Osteoblast (primary cell): ENCODE measurements around the gene LGR6. TPM values are rescaled to one million over a fixed set of nuclear protein-coding genes. Genes with fewer than 3 reads are reported as not detected.
A peak's percentile ranks its signal among the peaks of the same experiment; 100 is the strongest.

ENCODE experiments used
- DNase-seq: peaks from one replicate; pipeline ENCODE4 v3.0.0; 2011; ENCODE audit warnings: low spot score, mixed read lengths; ENCODE audit not compliant: insufficient read length; ENCODE audit errors: missing footprints
- H2AFZ ChIP-seq: 2 replicates; pipeline ENCODE4 v1.6.0; 2011; ENCODE audit warnings: mild to moderate bottlenecking, low read length
- H3K27ac ChIP-seq: 2 replicates; pipeline ENCODE4 v1.5.1; 2011; ENCODE audit warnings: mild to moderate bottlenecking, low read depth, low read length, moderate library complexity
- H3K27me3 ChIP-seq: 2 replicates; pipeline ENCODE4 v1.6.0; 2012; ENCODE audit warnings: mild to moderate bottlenecking, control low read depth, inconsistent platforms, low read length, moderate library complexity; ENCODE audit not compliant: insufficient read depth
- H3K36me3 ChIP-seq: 2 replicates; pipeline ENCODE4 v1.5.1; 2011; ENCODE audit warnings: mild to moderate bottlenecking, low read length, control low read depth, moderate library complexity; ENCODE audit not compliant: insufficient read depth
- H3K4me1 ChIP-seq: 2 replicates; pipeline ENCODE4 v1.5.1; 2011; ENCODE audit warnings: mild to moderate bottlenecking, low read length, control low read depth, moderate library complexity; ENCODE audit not compliant: insufficient read depth
- H3K4me2 ChIP-seq: 2 replicates; pipeline ENCODE4 v1.6.0; 2011; ENCODE audit warnings: mild to moderate bottlenecking, low read length; ENCODE audit not compliant: insufficient read depth
- H3K4me3 ChIP-seq: fragments of 200-600 bp; sonication (generic); 3 replicates; pipeline ENCODE4 v1.5.1; 2012; ENCODE audit warnings: mild to moderate bottlenecking, low read length, inconsistent platforms; ENCODE audit not compliant: insufficient read depth
- H3K79me2 ChIP-seq: 2 replicates; pipeline ENCODE4 v1.6.0; 2012; ENCODE audit warnings: mild to moderate bottlenecking, low read length, control low read depth, inconsistent platforms; ENCODE audit not compliant: insufficient read depth
- H3K9me3 ChIP-seq: 2 replicates; pipeline ENCODE4 v1.5.1; 2011; ENCODE audit warnings: low read depth, low read length, control low read depth
- H4K20me1 ChIP-seq: 2 replicates; pipeline ENCODE4 v1.6.0; 2012; ENCODE audit warnings: mild to moderate bottlenecking, low read length, control low read depth; ENCODE audit not compliant: insufficient read depth
- total RNA-seq: library from RNA; depleted of rRNA; stranded (reverse); fragments of >200 nt; gene quantifications from 2 replicates; pipeline ENCODE4 v1.2.3, GENCODE V29; 2012
- TF ChIP-seq, protein P1 (sequence below): IDR thresholded peaks from 2 replicates; pipeline ENCODE4 v1.5.1; 2011; ENCODE audit warnings: mild to moderate bottlenecking, low read depth, low read length, moderate library complexity; ENCODE audit errors: extremely low read depth

Gene LGR6
- total RNA-seq, 1 donor: not detected

DNA sequence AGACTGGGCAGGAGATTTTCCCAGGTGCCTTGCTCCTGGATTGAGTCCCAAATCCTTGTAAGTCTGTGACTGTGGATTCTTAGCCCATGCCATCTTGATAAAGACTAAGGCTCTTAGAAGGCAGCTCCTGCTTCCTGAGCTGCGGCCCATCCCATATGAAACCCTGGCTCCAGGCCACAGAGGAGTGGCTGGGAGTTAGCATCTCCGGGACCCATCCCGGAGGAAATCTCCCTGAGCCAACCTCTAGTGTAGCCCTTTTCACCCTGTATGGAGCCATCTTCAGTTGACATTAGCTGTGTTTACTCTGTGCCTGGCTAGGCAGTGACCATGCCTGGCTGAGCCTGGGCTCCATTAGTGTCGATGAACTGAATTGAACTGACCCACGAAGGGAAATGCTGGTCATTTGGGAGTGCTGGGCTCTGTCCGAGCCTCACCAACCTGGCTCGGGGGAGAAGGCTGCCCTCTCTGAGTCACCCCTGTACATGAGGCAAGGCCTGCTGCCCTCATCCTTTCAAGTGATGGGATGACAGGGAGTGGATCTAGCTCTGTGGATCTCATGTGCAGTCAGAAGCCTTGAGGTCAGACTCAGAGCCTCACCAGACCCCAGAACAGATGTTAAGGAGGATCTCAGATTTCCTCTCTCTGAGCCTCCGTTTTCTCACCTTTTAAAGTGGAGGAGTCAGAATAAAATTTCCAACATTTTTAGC lies 37.5 kb downstream of the LGR6 start:
- no peaks in the 10 kb centered on the region for H3K79me2 ChIP-seq
- H3K4me2 ChIP-seq: no peak overlapping the region
- H3K27me3 ChIP-seq: peaks cover 15% of the 10 kb centered on the region
- no peaks in the 10 kb centered on the region for H3K36me3 ChIP-seq
- H2AFZ ChIP-seq: no peak overlapping the region
- no peak overlapping the region for H3K27ac ChIP-seq
- no peak overlapping the region for H3K4me3 ChIP-seq
- no peaks in the 10 kb centered on the region for H4K20me1 ChIP-seq
- peak; percentile 42 for DNase-seq
- TF ChIP-seq, protein P1, sequence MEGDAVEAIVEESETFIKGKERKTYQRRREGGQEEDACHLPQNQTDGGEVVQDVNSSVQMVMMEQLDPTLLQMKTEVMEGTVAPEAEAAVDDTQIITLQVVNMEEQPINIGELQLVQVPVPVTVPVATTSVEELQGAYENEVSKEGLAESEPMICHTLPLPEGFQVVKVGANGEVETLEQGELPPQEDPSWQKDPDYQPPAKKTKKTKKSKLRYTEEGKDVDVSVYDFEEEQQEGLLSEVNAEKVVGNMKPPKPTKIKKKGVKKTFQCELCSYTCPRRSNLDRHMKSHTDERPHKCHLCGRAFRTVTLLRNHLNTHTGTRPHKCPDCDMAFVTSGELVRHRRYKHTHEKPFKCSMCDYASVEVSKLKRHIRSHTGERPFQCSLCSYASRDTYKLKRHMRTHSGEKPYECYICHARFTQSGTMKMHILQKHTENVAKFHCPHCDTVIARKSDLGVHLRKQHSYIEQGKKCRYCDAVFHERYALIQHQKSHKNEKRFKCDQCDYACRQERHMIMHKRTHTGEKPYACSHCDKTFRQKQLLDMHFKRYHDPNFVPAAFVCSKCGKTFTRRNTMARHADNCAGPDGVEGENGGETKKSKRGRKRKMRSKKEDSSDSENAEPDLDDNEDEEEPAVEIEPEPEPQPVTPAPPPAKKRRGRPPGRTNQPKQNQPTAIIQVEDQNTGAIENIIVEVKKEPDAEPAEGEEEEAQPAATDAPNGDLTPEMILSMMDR: no peak
- no peaks in the 10 kb centered on the region for H3K9me3 ChIP-seq
- peaks cover 13% of the 10 kb centered on the region for H3K4me1 ChIP-seq

DNA sequence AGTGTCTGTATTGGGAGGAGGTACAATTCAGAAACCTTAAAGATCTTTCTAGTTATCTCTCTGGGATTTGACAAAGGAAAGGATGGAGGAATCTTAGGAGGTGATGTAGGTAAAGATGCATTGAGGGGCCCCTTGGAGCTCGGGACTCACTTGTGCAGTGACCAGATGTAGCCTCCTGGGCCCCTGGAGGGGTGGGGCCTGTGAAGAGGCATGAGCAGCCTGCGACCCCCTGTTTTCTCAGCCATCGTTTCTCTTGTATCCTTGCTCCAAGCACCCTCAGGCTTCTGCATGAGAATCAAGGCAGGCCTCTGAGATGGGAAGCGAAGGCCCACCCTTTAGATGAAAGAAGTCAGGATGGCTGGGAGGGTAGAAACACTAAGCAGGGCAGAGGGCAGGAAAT lies 39.6 kb downstream of the LGR6 start:
- DNase-seq: no peak
- no peak overlapping the region for H3K4me3 ChIP-seq
- no peaks in the 10 kb centered on the region for H3K36me3 ChIP-seq
- no peak overlapping the region for H3K4me2 ChIP-seq
- H2AFZ ChIP-seq: no peak overlapping the region
- no peaks in the 10 kb centered on the region for H4K20me1 ChIP-seq
- no peak overlapping the region for H3K27ac ChIP-seq
- no peaks in the 10 kb centered on the region for H3K79me2 ChIP-seq
- H3K4me1 ChIP-seq: peaks cover 19% of the 10 kb centered on the region
- no peaks in the 10 kb centered on the region for H3K9me3 ChIP-seq
- TF ChIP-seq, protein P1: no peak
- H3K27me3 ChIP-seq: peaks cover 5% of the 10 kb centered on the region

DNA sequence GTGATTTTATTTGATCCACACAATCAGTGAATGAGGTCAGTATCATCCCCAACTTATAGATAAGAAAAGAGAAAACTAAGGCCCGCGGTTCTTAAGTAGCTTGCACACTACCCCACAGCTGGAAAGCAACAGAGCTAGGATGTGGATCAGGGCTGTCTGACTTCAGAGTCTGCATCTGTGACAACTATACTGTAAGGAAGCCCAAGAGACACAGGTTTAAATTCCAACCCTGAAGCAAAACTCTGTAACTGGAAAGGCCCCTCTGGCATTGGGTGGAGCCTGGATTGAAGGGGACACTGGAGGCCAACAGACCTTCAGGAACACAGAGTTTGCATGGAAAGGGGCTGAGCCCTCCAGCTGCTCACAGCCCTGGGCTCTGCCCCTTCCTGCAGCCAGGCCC lies 40.2 kb downstream of the LGR6 start:
- Histone ChIP-seq H3K9me3 (no peaks in the 10 kb centered on the region), H3K4me1 (peaks cover 19% of the 10 kb centered on the region), H3K36me3 (no peaks in the 10 kb centered on the region), H4K20me1 (no peaks in the 10 kb centered on the region), H3K4me2 (no peak overlapping the region), H2AFZ (no peak overlapping the region), H3K27ac (no peak overlapping the region), H3K4me3 (no peak overlapping the region), H3K79me2 (no peaks in the 10 kb centered on the region), H3K27me3 (peaks cover 1% of the 10 kb centered on the region)
- DNase-seq: no peak
- TF ChIP-seq, protein P1: no peak

DNA sequence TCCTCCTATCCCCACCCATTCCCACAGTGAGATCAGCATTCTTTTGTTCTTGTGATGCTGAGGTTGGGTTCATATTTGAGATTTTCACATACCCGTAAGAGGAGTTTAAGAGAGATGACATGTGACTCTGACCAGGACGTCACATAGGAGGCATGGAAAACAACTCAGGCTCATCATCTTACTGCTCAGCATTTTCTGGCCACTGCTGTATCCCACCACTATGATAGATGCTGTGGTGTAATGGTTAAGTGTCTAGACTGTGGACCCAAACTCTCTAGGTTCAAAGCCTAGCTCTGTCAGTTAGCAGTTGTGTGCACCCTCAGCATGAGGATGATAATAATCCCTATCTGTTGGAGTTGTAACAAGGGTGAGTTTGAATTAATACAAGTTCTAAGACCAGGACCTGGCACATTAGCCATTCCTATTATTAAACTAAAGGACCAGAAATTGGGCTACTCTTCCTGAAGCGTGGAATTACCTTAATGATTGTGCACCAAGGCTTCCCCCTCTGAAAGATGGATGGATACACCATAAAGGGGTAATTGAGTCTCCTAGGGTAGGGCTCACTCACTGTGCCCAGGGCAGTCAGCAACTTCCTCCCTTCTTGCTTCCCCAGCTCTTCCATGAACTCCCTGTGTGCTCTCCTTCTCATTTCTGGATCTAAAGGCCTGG lies 40.9 kb downstream of the LGR6 start:
- no peak overlapping the region for H2AFZ ChIP-seq
- peak; percentile 89 for DNase-seq
- H3K9me3 ChIP-seq: no peaks in the 10 kb centered on the region
- no peaks in the 10 kb centered on the region for H4K20me1 ChIP-seq
- H3K4me1 ChIP-seq: peaks cover 19% of the 10 kb centered on the region
- TF ChIP-seq, protein P1: no peak
- no peaks in the 10 kb centered on the region for H3K36me3 ChIP-seq
- no peak overlapping the region for H3K4me2 ChIP-seq
- H3K27me3 ChIP-seq: peaks cover 4% of the 10 kb centered on the region
- H3K27ac ChIP-seq: no peak overlapping the region
- no peak overlapping the region for H3K4me3 ChIP-seq
- H3K79me2 ChIP-seq: no peaks in the 10 kb centered on the region
